ENCODE data around the gene RAC3.

RAC3 gene

DNA sequence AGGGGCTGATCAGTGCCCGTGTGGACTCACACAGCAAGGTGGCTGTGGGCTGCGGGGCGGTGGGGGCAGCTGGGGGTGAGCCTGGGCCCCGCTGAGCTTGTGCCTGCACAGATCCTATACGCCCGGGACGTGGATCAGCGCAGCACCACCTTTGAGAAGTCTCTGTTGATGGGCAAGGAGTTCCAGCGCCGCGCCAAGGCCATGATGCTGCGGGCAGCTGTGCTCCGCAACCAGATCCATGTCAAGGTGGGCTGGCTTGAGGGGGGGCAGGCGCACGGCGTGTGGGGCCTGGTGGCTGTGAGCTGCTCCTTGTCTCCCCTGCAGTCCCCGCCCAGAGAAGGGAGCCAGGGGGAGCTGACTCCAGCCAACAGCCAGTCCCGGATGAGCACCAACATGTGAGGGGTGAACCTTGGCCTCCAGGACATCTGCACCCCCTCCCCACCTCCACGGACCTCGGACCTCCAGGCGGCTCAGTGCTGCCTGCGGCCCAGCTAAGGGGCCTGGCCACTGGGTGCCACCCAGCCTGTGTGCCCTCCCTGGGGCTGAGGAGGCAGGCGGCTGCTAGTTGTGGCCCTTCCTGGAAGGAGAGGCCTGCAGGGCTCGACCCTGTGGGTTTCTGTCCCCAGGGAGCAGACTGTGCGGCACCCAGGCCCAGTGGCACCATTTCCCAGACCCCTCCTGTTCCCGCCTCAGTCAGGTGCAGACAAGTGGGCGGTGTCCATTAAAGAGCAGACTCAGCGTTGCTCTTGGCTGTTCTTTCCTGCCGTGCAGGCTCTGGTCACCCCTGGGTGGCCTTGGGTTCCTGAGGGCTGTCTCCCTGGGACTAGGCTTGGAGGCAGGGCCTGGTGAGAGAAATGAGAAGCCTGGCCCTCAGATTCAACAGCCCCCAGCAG lies 25.5 kb downstream of the RAC3 start:
- no peak for DNase-seq

DNA sequence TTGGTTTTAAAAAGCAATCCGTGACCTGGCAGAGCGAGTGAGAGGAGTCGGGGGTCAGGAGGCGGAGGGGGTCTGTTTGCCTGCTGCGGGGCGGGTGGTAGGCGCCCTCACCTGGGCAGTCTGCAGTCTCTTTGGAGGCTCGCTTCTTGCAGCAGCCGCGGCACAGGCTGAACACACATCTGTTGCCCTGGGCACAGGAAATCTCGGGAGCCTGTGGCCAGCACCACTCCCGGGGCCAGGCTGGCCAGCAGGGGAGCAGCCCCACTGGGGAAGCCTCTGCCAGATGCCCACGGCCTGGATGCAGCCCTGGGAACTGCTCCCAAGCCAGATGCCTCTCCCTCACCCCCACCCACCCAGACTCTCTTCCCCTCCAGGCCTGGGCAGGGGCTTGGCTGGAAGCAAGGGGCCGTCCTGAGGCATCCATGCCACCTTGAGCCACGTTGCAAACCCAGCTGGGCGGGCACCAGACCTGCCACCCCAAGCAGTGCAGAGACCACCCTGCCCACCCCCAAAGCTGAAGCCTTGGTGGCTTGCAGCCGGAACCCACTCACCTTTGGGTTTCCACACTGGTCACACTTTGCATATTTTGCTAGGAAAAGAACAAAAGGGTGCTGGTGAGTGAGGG lies 26.9 kb downstream of the RAC3 start:
- DNase-seq = no peak

DNA sequence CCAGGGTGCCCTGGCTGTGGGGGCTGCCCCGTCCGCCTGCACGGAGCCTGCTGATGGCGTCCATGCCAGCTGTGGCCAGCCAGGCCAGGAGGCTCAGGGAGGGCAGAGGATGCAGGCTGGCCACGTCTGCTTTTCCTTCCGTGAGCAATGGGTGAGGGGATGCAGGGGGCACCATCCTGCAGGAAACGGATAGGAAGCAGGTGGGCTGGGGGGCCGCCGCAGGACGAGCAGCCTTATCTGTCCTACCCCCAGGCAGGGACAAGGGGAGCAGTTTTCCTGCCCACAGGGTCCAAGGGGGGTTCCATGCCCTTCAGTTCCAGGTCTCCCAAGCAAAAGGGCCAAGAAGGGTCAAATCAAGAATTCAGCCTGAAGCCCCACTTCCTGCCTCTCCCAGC lies 27.4 kb downstream of the RAC3 start:
- DNase-seq = no peak

DNA sequence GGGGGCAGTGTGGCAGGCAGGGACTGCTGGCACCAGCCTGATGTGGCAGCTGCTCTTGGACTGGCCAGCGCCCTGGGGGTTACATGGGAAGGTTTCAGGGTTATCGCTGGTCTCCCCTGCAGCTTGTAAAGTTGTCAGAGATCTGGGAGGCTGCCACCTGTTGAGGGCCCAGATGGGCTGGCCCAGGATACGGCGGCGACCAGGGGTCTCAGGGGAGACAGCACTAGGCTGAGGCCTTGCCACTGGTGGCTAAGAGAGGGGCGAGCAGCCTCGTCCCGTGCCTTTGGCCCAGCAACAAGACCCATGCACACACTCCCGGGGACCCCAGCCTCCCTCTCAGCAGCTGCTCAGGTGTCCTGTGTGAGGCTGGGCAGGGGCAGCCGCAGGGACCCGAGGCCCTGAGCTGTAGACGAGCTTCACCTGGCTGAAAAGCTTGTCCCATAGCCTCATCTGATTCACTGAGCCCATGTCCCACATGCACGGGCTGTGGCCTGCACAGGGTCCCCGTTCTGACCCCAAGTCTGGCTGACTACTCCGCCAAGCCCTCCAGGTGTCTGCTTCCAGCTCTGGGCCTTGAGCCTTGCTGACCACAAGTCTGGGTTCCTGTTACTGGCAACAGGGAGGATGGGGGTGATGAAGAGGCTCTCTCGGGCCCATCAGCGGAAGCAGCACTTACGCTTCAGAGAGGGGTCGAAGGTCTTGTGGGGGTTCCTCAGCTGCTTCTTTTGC lies 28.0 kb downstream of the RAC3 start:
- no peak for DNase-seq

DNA sequence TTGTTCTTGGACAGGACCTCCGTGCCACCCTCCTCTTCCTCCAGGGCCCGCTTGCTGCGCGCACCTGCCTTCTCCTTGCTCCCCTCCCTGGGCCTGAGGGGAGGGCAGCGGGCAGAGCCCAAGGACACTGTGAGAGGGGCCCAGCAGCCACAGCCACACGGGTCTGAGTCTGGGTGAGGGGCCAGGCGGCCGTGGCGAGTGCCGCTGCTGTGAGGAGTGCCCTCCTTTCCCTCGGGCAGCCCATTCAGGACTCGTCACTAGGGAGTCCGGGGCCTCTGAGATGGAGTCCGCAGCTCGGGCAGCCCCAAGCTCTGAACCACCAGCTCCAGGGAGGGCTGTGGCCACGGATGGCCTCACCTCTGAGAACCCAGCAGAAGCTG lies 28.5 kb downstream of the RAC3 start:
- no peak for DNase-seq

DNA sequence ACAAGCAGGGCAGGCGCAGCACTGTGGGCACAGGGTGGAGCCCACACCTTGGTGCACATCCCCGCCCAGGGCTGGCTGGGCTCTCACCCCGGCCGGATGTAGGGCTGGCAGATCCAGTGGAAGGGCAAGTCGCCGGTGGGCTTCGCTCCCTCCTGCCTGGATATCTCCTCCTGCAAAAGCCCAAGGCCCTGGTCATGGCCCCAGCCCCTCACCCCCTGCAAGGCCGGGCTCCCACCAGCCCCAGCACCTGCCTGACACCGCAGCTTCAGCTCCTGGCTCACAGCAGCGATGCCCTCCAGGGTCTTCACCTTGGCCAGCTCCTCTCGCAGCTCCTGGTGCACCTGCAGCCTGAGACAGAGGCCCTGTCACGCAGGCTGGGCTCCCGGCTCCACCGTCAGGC lies 29.1 kb downstream of the RAC3 start:
- DNase-seq = no peak

DNA sequence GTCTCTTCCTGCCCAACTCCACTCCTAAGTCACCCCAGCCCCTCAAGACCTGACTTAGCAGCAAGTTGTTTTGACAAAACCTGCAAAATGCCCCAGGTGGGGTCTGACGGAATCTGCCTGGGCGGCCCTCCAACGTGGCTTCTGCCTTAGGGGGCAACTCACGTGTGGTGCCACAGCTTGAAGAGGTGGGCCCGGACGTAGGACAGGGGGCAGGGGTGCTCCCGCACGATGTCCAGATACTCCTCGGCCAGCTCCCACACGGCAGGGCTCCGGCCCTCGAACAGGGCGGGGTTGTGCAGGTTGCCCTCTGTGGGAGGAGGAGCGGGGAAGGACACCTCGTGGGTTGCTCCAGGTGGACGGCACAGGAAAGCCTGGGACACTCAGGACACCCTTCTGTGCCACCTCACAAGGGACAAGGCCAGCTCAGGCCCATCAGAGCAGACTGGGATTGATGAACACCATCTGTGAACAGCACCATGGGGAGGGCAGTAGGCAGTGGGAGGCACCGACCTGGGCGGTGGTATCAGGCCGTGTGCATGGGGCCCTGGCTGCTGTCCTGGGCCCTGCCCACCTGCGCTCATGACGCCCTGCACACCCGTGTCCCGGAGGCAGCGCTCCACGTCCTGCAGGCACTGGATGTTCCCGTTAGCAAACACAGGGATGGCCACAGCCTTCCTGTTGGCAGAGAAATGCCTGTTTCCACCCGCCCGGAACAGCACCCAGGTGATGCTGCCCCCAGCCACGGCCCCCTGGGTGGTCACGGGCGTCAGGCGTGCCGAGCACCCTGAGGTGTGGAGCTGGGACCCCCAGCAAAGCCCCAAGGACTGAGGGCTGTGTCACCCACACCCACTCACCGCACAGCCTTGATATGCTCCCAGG lies 29.8 kb downstream of the RAC3 start:
- no peak for DNase-seq

DNA sequence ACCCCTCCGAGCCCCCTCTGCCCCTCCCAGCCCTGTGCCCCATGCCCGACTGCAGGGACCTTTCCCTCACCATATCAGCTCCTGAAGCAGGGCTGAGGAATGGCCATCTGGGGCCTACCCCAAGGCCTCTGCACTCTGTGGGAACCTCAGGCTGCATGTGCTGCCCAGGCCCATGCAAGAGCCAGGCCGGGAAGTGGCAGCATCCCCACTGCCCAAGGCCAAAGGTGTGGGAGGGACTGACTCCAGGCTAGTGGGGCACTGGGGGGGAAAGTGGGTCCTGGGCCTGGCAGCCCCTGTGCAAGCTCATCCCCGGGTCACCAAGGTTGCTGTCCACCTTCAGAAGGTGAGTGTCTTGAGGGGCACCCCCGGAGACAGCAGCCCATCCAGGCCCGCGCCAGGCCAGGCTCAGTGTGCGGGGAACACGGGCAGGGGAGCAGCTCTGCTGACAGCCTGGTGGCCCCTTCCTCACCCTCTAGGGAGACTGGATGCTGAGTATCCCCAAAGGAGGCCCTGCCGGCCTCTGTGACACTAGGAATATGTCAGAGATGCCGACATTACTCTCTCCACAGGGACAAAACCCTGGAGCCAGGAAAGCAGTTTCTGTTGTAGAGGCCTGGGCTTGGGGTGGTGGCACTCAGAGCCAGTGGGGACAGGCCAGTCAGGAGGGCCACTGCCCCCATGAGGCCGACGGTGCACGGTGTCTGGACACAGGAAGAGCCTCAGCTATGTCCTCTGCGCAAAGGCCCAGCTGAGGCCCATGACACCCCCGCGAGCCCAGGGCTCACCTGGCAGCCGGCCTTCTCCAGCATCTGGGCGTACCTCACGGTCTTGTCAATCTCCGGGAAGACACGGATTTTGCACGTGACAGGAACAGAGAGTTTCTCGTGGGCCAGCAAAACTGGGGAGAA lies 30.9 kb downstream of the RAC3 start:
- DNase-seq = no peak

DNA sequence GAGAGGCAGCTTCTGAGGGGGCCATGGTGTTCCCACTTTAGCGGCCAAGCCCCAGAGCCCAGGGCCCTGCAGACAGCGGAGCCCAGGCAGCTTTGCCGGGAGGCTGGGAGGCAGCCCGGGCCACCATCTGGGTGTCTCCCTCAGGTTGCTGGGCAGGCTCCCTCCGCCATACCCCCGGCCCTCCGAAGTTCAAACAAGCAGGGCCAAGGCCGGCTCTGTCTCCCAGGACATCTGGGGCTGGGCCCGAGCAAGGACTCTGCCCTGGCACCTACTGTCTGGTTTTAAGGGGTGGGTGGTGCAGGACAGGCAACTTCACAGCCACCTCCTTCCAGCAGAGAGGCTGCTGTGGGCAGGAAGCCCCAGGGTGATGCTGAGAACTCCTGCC lies 31.5 kb downstream of the RAC3 start:
- no peak for DNase-seq

DNA sequence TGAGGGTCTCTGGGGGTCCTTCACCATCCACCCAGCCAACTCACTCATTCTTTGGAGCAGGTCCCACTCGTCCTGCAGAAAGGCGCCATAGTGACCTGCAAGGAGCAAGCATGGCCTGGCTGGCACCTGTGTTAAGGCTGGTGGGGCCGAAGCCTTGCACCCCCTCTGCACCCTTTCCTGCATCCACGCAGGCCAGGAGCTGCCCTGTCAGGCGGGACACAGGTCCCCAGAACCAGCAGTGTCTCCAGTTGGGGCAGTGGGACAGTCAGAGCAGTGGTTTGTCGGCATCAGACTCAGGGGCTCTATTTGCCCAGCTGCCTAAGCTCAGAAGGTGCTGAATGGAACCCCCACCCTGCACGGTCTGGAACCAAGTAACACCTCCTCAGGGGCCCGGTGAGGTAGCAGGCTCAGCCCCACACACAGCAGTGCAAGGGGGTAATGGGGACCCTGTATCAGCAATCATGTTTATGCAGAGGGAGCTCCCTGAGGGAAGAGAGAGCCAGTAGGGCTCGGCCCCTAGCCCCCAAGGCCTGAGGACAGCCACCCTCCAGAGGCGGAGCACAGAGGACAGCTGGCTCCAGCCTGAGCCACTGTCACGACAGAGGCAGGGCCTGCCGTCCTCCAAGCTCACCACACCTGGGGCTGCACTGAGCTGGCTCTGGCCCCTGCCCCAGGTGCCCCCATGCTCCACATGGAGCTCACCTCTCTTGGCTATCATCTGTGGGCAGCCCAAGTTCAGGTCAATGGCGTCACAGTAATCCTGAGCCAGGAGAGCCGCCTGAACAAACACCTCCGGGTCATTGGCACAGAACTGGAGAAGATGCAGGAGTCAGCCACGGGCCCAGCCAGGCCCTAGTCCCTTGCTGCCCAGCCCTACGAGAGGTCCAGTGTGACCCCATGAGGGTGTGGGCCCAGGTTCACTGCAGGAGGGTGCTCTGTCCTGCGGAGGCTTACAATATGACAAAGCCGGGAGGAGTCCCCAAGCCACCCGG lies 32.2 kb downstream of the RAC3 start:
- no peak for DNase-seq

DNA sequence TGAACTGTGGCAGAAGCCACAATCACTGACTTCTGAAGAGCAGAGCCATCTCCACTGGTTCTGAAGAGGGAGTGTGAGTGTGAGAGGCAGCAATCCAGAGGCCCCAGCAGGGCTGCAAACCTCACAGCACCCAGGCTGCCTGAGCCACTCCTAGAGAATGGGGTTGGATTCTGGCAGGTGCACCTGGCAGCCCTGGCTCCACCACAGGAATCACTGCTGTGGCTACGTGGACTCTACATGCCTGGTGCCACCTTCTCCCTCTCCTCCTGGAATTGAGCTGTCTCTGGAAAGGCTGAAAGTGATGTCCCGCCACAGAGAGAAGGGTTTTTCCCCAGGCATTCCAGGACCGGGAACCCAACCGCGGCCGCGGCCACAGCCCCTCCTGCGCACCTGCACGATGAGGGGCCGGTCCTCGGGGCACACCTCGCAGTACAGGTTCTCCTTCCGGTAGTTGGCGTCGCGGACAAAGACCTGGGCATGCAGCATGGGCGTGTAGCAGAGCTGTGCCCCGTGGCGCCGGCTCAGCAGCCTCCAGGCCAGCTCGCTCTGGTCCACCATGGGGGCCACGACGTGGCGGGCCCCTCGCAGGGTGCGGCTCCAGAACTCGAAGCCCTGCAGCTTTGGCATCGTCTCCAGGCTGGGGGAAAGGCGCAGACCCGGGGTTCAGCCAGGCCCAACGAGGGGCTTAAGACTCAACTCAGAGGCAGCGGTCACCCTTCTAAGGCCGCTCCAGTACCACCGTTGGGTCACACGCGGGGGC lies 33.1 kb downstream of the RAC3 start:
- no peak for DNase-seq

DNA sequence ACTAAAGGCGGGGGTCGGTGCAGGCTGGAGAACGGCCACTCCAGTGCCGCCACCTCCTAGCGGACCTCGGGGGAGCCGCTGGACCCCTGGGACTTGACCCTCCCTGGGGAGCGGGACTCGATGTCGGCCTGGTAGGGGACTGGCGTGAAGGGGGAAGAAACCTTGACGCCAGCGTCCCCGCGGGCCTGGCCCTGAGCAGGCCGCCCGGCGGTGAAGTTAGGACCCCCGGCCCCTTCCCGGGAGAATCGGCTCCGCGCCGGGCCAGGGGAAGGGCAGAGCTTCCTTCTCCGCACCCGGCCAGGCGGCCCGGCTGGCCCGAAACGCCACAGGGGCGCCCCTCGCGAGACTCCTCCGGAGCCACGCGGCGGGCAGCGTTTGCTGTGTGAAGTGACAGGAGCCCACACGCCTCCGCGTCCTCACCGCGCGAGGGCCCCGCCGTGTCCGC lies 33.7 kb downstream of the RAC3 start:
- DNase-seq = peak in 1 of 14 donors; percentile 36

DNA sequence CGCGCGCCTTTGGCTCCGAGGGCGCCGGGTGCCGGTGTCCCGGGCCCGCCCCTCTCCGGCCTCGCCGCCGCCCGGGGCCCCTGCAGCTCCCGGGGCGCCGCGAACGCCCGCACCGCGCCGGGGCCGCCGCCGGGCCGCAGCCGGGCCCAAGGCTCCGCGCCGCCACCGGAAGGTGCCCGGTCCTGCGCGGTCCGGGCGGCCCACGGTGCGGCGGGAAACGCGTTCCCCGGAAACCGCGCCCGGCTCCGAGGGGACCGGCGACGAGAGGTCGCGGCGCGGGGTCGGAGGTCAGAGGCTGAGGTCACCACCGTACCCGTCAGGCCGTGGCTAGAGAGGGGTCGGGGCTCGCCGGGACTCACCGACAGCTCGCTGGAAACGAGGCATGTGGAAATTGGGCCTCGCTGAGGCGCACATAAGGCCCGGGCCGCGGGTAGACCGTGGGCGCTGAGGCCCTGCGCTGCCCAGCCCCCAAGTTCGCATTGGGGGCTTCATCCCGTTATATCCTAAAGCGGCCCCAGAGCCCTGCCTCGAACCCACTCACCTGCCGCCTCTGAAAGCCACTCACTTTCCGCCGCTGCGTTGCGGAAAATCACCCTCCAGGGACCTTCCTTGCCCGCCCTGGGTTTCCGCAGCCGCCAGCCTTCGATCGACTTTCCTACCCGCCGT lies 34.3 kb downstream of the RAC3 start, which contains the start of gene DUS1L:
Gene DUS1L, minus strand, starts transcription at position 167 of the 666 bp plus-strand sequence. CDS start 745 bp downstream, outside the sequence.
- DNase-seq = peak in 9 of 14 donors; percentile 9 to 77 (median 38)

DNA sequence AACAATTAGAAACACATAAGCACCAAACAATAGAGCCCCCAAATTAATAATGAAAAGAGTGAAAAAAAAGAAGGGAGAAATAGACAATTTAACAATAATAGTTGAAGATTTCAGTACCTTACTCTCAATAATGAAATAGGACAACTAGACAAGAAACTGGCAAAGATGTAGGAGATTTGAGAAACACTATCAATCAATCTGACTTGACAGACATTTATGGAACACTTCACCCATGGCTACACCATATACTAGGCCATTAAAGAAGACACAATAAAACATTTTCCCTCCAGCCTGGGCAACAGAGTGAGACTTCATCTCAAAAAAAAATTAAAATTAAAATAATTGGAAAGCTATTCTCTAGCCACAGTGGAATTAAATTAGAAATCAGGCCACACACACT lies 39.1 kb downstream of the RAC3 start:
- DNase-seq = no peak

DNA sequence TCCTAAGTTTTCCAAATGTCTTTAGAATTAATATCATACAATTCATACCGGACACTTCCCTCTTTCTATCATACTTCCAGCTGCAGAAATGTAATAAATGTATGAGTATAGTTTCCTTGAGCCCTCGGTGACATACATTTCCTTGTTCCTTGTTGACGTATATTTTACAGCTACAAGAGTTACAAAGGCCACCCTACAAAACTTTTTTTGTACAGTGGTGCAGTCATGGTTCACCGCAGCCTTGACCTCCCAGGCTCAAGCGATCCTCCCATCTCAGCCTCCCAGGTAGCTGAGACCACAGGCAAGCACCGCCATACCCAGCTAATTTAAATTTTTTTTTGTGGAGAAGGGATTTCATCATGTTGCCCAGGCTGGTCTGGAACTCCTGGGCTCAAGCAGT lies 41.3 kb downstream of the RAC3 start:
- no peak for DNase-seq

DNA sequence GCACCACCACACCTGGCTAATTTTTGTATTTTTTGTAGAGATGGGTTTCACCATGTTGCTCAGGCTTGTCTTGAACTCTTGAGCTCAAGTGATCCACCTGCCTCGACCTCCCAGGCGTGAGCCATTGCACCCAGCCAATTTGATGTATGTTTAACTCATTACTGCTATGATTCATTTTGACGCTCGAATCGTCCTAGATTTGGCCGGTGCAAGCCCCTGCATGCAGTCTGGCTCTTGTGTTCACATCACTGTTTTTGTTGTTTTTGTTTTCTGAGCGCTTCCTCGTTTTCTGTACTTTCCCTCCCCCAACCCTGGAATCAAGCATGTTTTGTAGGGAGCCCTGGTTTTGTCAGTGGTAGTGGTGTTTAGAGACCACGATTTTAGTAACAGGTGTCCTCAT lies 42.0 kb downstream of the RAC3 start:
- DNase-seq = no peak

DNA sequence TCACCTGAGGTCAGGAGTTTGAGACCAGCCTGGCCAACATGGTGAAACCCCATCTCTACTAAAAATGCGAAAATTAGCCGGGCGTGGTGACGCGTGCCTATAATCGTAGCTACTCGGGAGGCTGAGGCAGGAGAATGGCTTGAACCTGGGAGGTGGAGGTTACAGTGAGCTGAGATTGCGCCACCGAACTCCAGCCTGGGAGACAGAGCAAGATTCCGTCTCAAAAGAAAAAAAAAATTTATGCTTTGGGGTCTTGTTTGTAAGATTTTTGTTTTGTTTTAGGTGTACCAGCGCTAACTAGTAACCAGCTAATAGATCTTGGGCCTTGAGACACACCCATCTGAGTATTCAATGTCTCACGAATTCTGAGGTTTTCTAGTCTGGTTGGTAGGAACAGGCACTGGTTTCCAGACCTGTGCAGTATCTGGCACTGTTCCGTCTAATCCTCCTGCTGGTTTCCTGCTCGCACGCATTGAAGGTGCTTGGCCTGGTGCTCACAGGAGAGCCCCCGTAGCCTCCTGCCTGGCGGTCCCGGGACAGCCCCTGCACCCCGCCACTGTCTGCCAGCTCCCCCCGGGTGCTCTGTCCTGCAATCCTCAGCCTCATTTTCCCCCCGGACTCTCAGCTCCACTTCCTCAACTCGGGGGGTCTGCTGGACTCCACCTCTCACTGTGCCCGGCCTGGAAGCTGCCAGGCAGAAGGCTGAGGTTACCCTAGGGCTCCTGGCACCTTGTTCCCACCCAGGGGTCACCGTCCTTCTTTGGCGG lies 44.7 kb downstream of the RAC3 start:
- DNase-seq = no peak
